Esophagus squamous epithelium (tissue), 5 donors: ENCODE measurements around the gene SLC18A2. TPM values are rescaled to one million over a fixed set of nuclear protein-coding genes. Genes with fewer than 3 reads are reported as not detected.
"Not testable (repeated sequence)": the region's sequence is repeated elsewhere in the genome, so short reads cannot be mapped to it uniquely, and the experiment has no call there.

ENCODE experiments used
- DNase-seq: peaks from one replicate; lab custom pipeline; 2025; lab: John Stamatoyannopoulos, UW
- H3K27ac ChIP-seq, 4 donors: fragments of 200-600 bp; sonication (generic); one replicate each; pipeline ENCODE4 v1.5.1; 2016 to 2019; ENCODE audit warnings: mild to moderate bottlenecking in 1 of 4
- H3K27me3 ChIP-seq, 4 donors: fragments of 200-600 bp; sonication (generic); 1 replicate in 3 of 4; 2 replicates in 1 of 4; pipeline versions ENCODE4 v1.5.1 to v1.6.0; 2017 to 2021; ENCODE audit warnings: antibody characterized with exemption in 1 of 4
- H3K36me3 ChIP-seq, 3 donors: fragments of 200-600 bp; sonication (generic); one replicate each; pipeline ENCODE4 v1.5.1; 2016 to 2019
- H3K4me1 ChIP-seq, 3 donors: fragments of 200-600 bp; sonication (generic); one replicate each; pipeline ENCODE4 v1.5.1; 2017 to 2019
- H3K4me3 ChIP-seq, 4 donors: fragments of 200-600 bp; sonication (generic); 1 replicate in 3 of 4; 2 replicates in 1 of 4; pipeline ENCODE4 v1.5.1; 2016 to 2019; ENCODE audit warnings: mild to moderate bottlenecking in 2 of 4, moderate library complexity in 1 of 4
- H3K9me3 ChIP-seq, 3 donors: fragments of 200-600 bp; sonication (generic); one replicate each; pipeline ENCODE4 v1.5.1; 2016 to 2019
- CTCF ChIP-seq, 6 experiments: fragments of 450-650 bp in 4 of 6; fragments of 200-600 bp in 2 of 6; sonication (generic) in 2 of 6; IDR thresholded peaks; one replicate each; pipeline ENCODE4 v1.5.1; 2016 to 2019; ENCODE audit warnings: antibody characterized with exemption in 6 of 6, mild to moderate bottlenecking in 4 of 6, moderate library complexity in 4 of 6
- POLR2A ChIP-seq, 4 donors: fragments of 450-650 bp; IDR thresholded peaks; one replicate each; pipeline ENCODE4 v1.6.1; 2017; ENCODE audit warnings: antibody characterized with exemption in 4 of 4, mild to moderate bottlenecking in 4 of 4, moderate library complexity in 3 of 4
- WGBS, 2 donors: methylation state at CpG; one replicate each; pipeline ENCODE4 v1.1.5; 2018; 5-methylcytosine and 5-hydroxymethylcytosine counted together
- intact Hi-C: fragments of 100-400 bp; cut with DNase I; formaldehyde crosslinking; loops from one replicate; pipeline ENCODE4 v1.15.0; 2022
- total RNA-seq, 4 donors: library from RNA; depleted of rRNA; stranded (reverse); fragments of >200 nt; gene quantifications; one replicate each; pipeline ENCODE4 v1.1.0, GENCODE V29; 2016
- donor health status: DM: yes; HTN: yes; CAD: no.

The SLC18A2 gene
- total RNA-seq, 4 donors from 2014 or later = 0.11 to 2.9 (median 0.68) TPM

GRCh38 chr10:117294039-117294645 lies 53.2 kb downstream of the SLC18A2 start:
- H3K4me3 ChIP-seq = no peak overlapping the region

DNA sequence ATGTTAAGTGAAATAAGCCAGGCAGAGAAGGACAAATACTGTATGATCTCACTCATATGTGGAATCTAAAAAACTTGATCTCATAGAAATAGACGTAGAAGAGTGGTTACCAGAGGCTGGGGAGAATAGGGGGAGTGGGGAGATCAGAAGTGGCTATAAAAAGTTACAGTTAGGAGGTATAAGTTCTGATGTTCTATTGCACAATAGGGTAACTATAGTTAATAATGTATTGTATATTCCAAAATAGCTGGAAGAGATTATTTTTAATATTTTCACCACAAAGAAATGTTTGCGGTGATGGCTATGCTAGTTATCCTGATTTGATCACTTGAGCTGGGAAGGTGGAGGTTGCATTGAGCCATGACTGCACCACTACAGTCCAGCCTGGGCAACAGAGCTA lies 53.8 kb downstream of the SLC18A2 start:
- H3K4me3 ChIP-seq = no peak overlapping the region
- no peak overlapping the region for H3K27ac ChIP-seq
- H3K9me3 ChIP-seq = no peaks in the 10 kb centered on the region
- peaks cover 0 to 10% (median 0%) of the 10 kb centered on the region in 3 donors for H3K36me3 ChIP-seq
- 90 to 94% methylated on average over 2 of the region's 2 CpGs for WGBS, 2 donors
- DNase-seq = no peak
- peaks cover 0 to 3% (median 0%) of the 10 kb centered on the region in 3 donors for H3K4me1 ChIP-seq
- TF ChIP-seq POLR2A (IDR thresholded peaks at IDR 0.05) (no peak), CTCF (IDR thresholded peaks at IDR 0.05) (no peak)
- H3K27me3 ChIP-seq = no peaks in the 10 kb centered on the region
- intact Hi-C loops = no loop called here

More at GRCh38 chr10:117294039-117294645, 53.2 kb downstream of the SLC18A2 start:
- H3K9me3 ChIP-seq = no peaks in the 10 kb centered on the region
- peaks cover 0 to 16% (median 0%) of the 10 kb centered on the region in 3 donors for H3K36me3 ChIP-seq
- intact Hi-C loops = no loop called here
- no peak for DNase-seq
- H3K27me3 ChIP-seq = no peaks in the 10 kb centered on the region
- TF ChIP-seq POLR2A (IDR thresholded peaks at IDR 0.05) = no peak
- TF ChIP-seq CTCF (IDR thresholded peaks at IDR 0.05) = no peak
- H3K4me1 ChIP-seq = peaks cover 0 to 3% (median 0%) of the 10 kb centered on the region in 3 donors
- WGBS, 2 donors = 83 to 96% methylated on average over 1 of the region's 1 CpG
- H3K27ac ChIP-seq = no peak overlapping the region

GRCh38 chr10:117298219-117298618 lies 57.3 kb downstream of the SLC18A2 start:
- Histone ChIP-seq H3K36me3 (peaks cover 0 to under 1% (median 0%) of the 10 kb centered on the region in 3 donors), H3K27ac (no peak overlapping the region), H3K9me3 (no peaks in the 10 kb centered on the region), H3K4me1 (no peaks in the 10 kb centered on the region), H3K4me3 (no peak overlapping the region), H3K27me3 (no peaks in the 10 kb centered on the region)
- TF ChIP-seq CTCF (IDR thresholded peaks at IDR 0.05) (no peak), POLR2A (IDR thresholded peaks at IDR 0.05) (no peak)
- DNase-seq = no peak
- 87% methylated on average over 1 of the region's 1 CpG for WGBS, 2 donors
- intact Hi-C loops = no loop called here

DNA sequence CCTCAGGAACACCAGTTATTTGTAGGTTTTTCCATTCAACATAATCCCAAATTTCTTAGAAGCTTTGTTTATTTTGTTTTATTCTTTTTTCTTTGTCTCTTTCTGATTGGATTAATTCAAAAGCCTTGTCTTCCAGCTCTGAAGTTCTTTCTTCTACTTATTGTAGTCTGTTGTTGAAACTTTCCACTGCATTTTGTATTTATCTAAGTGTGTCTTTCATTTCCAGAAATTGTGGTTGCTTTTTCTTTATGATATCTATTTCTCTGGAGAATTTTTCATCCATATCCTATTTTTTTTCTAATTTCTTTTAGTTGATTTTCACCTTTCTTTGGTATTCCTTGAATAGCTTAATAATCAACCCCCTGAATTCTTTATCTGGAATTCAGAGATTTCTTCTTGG lies 58.5 kb downstream of the SLC18A2 start:
- H3K36me3 ChIP-seq = peaks cover 0 to 7% (median 0%) of the 10 kb centered on the region in 3 donors
- H3K27me3 ChIP-seq = no peaks in the 10 kb centered on the region
- no peaks in the 10 kb centered on the region for H3K4me1 ChIP-seq
- TF ChIP-seq CTCF (IDR thresholded peaks at IDR 0.05) (no peak), POLR2A (IDR thresholded peaks at IDR 0.05) (no peak)
- no peak for DNase-seq
- H3K4me3 ChIP-seq = no peak overlapping the region
- no peaks in the 10 kb centered on the region for H3K9me3 ChIP-seq
- intact Hi-C loops = no loop called here
- no peak overlapping the region for H3K27ac ChIP-seq

DNA sequence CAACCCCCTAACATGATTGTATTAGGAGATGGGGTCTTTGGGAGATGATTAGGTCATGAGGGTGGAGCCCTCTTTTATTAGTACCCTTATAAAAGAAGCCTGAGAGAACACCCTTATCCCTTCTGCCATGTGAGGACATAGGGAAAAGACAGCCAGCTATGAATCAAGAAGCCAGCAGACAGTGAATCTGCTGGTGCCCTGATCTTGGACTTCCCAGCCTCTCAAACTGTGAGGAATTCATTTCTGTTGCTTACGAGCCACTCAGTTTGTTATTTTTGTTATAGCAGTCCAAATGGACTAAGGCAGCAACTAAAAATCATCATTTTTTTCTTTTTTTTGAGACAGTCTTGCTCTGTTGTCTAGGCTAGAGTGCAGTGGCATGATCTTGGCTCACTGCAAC lies 59.8 kb downstream of the SLC18A2 start:
- no peak overlapping the region for H3K27ac ChIP-seq
- no peaks in the 10 kb centered on the region for H3K4me1 ChIP-seq
- TF ChIP-seq POLR2A (IDR thresholded peaks at IDR 0.05) (no peak), CTCF (IDR thresholded peaks at IDR 0.05) (no peak)
- DNase-seq = no peak
- H3K9me3 ChIP-seq = no peaks in the 10 kb centered on the region
- no peaks in the 10 kb centered on the region for H3K27me3 ChIP-seq
- H3K4me3 ChIP-seq = no peak overlapping the region
- H3K36me3 ChIP-seq = peaks cover 0 to 7% (median 0%) of the 10 kb centered on the region in 3 donors
- 92 to 100% methylated on average over 1 of the region's 1 CpG for WGBS, 2 donors
- intact Hi-C loops = no loop called here

DNA sequence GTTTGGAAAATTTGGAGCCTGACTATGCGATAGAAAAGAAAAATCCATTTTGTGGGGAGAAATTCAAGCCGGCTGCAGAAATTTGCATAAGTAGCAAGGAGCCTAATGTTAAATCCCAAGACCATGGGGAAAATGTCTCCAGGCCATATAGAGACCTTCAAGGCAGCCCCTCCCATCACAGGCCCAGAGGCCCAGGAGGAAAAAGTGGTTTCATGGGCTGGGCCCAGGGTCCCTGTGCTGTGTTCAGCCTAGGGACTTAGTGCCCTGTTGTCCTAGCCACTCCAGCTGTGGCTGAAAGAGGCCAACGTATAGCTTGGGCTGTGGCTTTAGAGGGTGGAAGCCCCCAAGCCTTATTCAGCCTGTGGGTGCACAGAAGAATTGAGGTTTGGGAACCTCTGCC lies 62.5 kb downstream of the SLC18A2 start:
- H3K4me1 ChIP-seq, H3K4me3 ChIP-seq, H3K27ac ChIP-seq, H3K9me3 ChIP-seq, H3K27me3 ChIP-seq, DNase-seq, H3K36me3 ChIP-seq, intact Hi-C loops: not testable (repeated sequence)
- 90 to 100% methylated on average over 3 of the region's 3 CpGs for WGBS, 2 donors
